ENCODE data around the gene CCDC68.

CCDC68 gene

GRCh38 chr18:54914816-54915215 lies 44.4 kb downstream of the CCDC68 start:
- no peak for DNase-seq

- DNase-seq = no peak
Measured at GRCh38 chr18:54911551-54911950, 47.7 kb downstream of the CCDC68 start.

GRCh38 chr18:54910161-54910919 lies 48.9 kb downstream of the CCDC68 start:
- no peak for DNase-seq

GRCh38 chr18:54909538-54909937 lies 49.7 kb downstream of the CCDC68 start:
- DNase-seq = no peak

GRCh38 chr18:54906331-54907185 lies 52.7 kb downstream of the CCDC68 start:
- no peak for DNase-seq

GRCh38 chr18:54905629-54906028 lies 53.6 kb downstream of the CCDC68 start:
- no peak for DNase-seq

- no peak for DNase-seq
Measured at GRCh38 chr18:54904581-54904980, 54.7 kb downstream of the CCDC68 start.

- DNase-seq = no peak
Measured at GRCh38 chr18:54900290-54900689, 59.0 kb downstream of the CCDC68 start.

- DNase-seq = no peak
Measured at GRCh38 chr18:54899500-54899899, 59.8 kb downstream of the CCDC68 start.

GRCh38 chr18:54888933-54889332 lies 70.3 kb downstream of the CCDC68 start:
- DNase-seq = no peak

GRCh38 chr18:54888378-54888777 lies 70.9 kb downstream of the CCDC68 start:
- DNase-seq = no peak

GRCh38 chr18:54883816-54884604 lies 75.3 kb downstream of the CCDC68 start:
- DNase-seq = no peak

- DNase-seq = no peak
Measured at GRCh38 chr18:54882318-54882717, 76.9 kb downstream of the CCDC68 start.

- DNase-seq = no peak
Measured at GRCh38 chr18:54881229-54881768, 78.0 kb downstream of the CCDC68 start.

- DNase-seq = no peak
Measured at GRCh38 chr18:54880395-54881105, 78.7 kb downstream of the CCDC68 start.

- DNase-seq = no peak
Measured at GRCh38 chr18:54879691-54880090, 79.6 kb downstream of the CCDC68 start.

- DNase-seq = no peak
Measured at GRCh38 chr18:54878659-54879358, 80.5 kb downstream of the CCDC68 start.

- DNase-seq = no peak
Measured at GRCh38 chr18:54878159-54878622, 81.1 kb downstream of the CCDC68 start.

- no peak for DNase-seq
Measured at GRCh38 chr18:54877076-54877475, 82.2 kb downstream of the CCDC68 start.

- no peak for DNase-seq
Measured at GRCh38 chr18:54875063-54875462, 84.2 kb downstream of the CCDC68 start.

GRCh38 chr18:54873884-54874255 lies 85.4 kb downstream of the CCDC68 start:
- DNase-seq = no peak

- DNase-seq = no peak
Measured at GRCh38 chr18:54872681-54873080, 86.6 kb downstream of the CCDC68 start.

Data from activated naive CD4-positive, alpha-beta T cell treated with anti-CD3 and anti-CD28 coated beads, Interleukin-2, amount 50 U/mL, for 16 hours (primary cell).